Thymus (tissue), 11 donors: ENCODE measurements around the gene CDC14B. TPM values are rescaled to one million over a fixed set of nuclear protein-coding genes. Genes with fewer than 3 reads are reported as not detected.
A peak's percentile ranks its signal among the peaks of the same experiment; 100 is the strongest.
"Not testable (repeated sequence)": the region's sequence is repeated elsewhere in the genome, so short reads cannot be mapped to it uniquely, and the experiment has no call there.

Source experiments
- DNase-seq, 9 donors: peaks; one replicate each; pipeline ENCODE4 v3.0.0-alpha.2; 2013; ENCODE audit warnings: low spot score in 9 of 9, low read depth in 6 of 9, missing footprints in 1 of 9
- H3K27ac ChIP-seq, 2 donors: one replicate each; pipeline ENCODE4 v1.5.1; 2013; ENCODE audit warnings: control low read depth in 1 of 2, low read depth in 1 of 2, low read length in 1 of 2, mild to moderate bottlenecking in 1 of 2, moderate library complexity in 1 of 2
- H3K27me3 ChIP-seq, 2 donors: one replicate each; pipeline ENCODE4 v1.5.1; 2013; ENCODE audit warnings: low read length in 1 of 2; ENCODE audit not compliant: control insufficient read depth in 2 of 2, insufficient read depth in 1 of 2
- H3K36me3 ChIP-seq, 2 donors: one replicate each; pipeline ENCODE4 v1.5.1; 2013; ENCODE audit warnings: low read length in 1 of 2, mild to moderate bottlenecking in 1 of 2, moderate library complexity in 1 of 2; ENCODE audit not compliant: control insufficient read depth in 2 of 2, insufficient read depth in 2 of 2
- H3K4me1 ChIP-seq, 2 donors: one replicate each; pipeline ENCODE4 v1.5.1; 2013; ENCODE audit warnings: low read length in 2 of 2; ENCODE audit not compliant: control insufficient read depth in 2 of 2, insufficient read depth in 2 of 2
- H3K4me3 ChIP-seq, 2 donors: one replicate each; pipeline ENCODE4 v1.5.1; 2013; ENCODE audit warnings: low read length in 2 of 2, control low read depth in 1 of 2, mild to moderate bottlenecking in 1 of 2
- H3K9me3 ChIP-seq, 2 donors: one replicate each; pipeline ENCODE4 v1.5.1; 2013; ENCODE audit warnings: low read length in 1 of 2, mild to moderate bottlenecking in 1 of 2; ENCODE audit not compliant: control insufficient read depth in 2 of 2, insufficient read depth in 1 of 2
- WGBS: extraction: QIAGEN DNeasy Blood & Tissue Kit; methylation state at CpG from one replicate; pipeline ENCODE4 v1.1.7; 2013; 5-methylcytosine and 5-hydroxymethylcytosine counted together
- polyA plus RNA-seq: library from polyadenylated mRNA; stranded (reverse); fragments of 200-250 nt; gene quantifications from one replicate; pipeline ENCODE4 v1.2.3, GENCODE V29; 2013
- total RNA-seq: library from RNA; stranded (reverse); fragments of 120-200 nt; gene quantifications from one replicate; pipeline ENCODE4 v1.2.4, GENCODE V29; 2013
- donor health status: healthy.

CDC14B gene
- total and polyA plus RNA-seq, 2 donors: 4.8 to 6.7 TPM

DNA sequence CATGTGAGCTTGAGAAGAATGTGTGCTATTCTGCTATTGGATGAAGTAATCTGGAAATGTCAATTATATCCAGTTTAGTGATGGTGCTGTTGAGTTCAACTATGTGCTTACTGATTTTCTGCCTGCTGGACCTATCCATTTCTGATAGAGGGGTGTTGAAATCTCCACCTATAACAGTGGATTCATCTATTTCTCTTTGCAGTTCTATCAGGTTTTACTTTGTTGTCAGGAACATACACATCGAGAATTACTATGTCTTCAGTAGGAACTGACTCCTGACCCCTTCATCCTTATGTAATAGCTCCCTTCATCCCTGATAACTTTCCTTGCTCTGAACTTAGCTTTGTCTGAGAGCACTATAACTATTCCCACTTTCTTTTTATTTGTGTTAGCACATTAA lies 16.7 kb upstream of the CDC14B start:
- Histone ChIP-seq H3K27me3 (no peaks in the 10 kb centered on the region), H3K4me3 (no peak overlapping the region), H3K9me3 (no peaks in the 10 kb centered on the region), H3K27ac (no peak overlapping the region), H3K4me1 (no peaks in the 10 kb centered on the region), H3K36me3 (no peaks in the 10 kb centered on the region)
- no peak for DNase-seq
- 99% methylated on average over 1 of the region's 1 CpG for WGBS

DNA sequence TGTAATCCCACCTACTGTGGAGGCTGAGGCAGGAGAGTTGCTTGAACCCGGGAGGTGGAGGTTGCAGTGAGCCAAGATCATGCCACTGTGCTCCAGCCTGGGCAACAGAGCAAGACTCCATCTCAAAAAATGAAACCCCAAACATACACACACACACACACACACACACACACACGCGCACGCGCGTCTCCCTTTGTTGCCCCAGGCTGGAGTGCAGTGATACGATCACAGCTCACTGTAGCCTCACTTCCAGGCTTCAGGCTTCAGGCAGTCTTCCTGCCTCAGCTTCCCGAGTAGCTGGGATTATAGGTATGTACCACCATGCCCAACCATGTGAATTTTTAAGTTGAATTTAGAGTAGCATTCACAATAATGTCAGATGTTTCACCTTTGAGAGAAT lies 13.9 kb upstream of the CDC14B start:
- H3K4me1 ChIP-seq, H3K9me3 ChIP-seq, H3K36me3 ChIP-seq, H3K27ac ChIP-seq, H3K27me3 ChIP-seq, DNase-seq, H3K4me3 ChIP-seq: not testable (repeated sequence)
- 94% methylated on average over 8 of the region's 8 CpGs for WGBS

DNA sequence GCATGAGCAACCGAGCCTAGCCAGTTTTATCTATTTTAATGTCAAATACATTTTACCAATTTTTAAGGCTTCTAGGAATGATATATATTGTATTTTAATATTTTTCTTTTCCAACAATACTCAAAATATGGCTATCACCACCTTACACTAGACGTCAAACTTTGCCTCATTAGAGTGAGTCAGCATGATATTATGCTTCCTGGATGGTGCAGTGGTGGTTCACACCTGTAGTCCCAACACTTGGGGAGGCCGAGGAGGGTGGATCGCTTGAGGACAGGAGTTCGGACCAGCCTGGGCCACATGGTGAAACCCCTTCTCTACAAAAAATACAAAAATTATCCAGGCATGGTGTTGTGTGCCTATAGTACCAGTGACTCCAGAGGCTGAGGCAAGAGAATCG lies 7.3 kb upstream of the CDC14B start:
- WGBS: 86% methylated on average over 6 of the region's 6 CpGs

DNA sequence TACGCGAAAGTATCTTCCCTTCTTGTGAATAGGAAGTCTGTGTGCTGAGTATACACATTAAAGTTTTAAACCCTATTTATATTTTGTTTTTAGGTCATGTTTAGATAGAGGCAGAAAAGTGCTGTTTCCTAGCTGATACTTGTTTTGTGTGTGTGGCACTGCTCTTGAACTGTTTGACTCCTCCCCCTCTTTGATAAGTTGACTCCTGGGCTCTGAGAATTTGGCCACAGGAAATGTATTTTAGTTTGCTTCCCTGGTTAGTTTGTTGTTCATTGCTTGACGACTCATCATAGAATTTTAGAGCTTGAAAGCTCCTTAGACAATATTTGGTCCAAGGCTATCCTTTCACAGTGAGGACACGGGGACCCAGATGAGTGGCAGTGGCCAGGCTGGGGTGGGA lies 2.0 kb upstream of the CDC14B start:
- Histone ChIP-seq H3K4me3 (no peak overlapping the region), H3K4me1 (peaks cover 0 to 7% of the 10 kb centered on the region in 2 donors), H3K36me3 (no peaks in the 10 kb centered on the region), H3K9me3 (peaks cover 2 to 3% of the 10 kb centered on the region in 2 donors), H3K27ac (no peak overlapping the region), H3K27me3 (peaks cover 38 to 48% of the 10 kb centered on the region in 2 donors)
- 77% methylated on average over 4 of the region's 4 CpGs for WGBS
- DNase-seq: no peak

More for the DNA sequence above, 7.3 kb upstream of the CDC14B start:
- Histone ChIP-seq H3K4me1 (no peaks in the 10 kb centered on the region), H3K27me3 (peaks cover 3% of the 10 kb centered on the region in 2 donors), H3K4me3 (no peak overlapping the region), H3K9me3 (no peaks in the 10 kb centered on the region), H3K27ac (no peak overlapping the region), H3K36me3 (no peaks in the 10 kb centered on the region)
- no peak for DNase-seq

DNA sequence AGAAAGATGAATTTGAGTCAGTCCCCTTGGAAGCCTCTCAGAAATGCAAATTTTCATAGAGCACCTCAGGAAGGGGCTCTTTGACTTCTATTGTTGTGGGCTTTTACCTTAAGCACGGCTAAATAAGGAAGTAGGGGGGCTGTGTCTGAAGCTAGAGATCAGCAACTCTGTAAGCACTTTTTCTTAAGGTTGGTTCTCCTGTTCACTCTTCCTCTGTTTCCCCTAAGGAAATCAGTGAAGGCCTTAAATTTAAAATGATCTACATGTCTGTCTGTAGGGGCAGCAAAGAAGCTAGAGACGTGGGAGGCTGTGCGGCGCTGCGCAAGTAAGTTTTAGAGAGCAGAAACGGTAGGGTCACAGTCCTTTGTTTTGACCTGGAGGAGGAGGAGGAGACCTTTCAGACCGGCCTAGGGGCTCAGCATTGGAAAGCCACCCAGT lies 1.2 kb upstream of the CDC14B start:
- WGBS: 40% methylated on average over 7 of the region's 7 CpGs
- H3K27ac ChIP-seq: no peak overlapping the region
- peaks cover 0 to 7% of the 10 kb centered on the region in 2 donors for H3K4me1 ChIP-seq
- DNase-seq: no peak
- H3K9me3 ChIP-seq: peaks cover 2 to 3% of the 10 kb centered on the region in 2 donors
- H3K4me3 ChIP-seq: no peak overlapping the region
- H3K27me3 ChIP-seq: peaks cover 38 to 52% of the 10 kb centered on the region in 2 donors
- no peaks in the 10 kb centered on the region for H3K36me3 ChIP-seq

DNA sequence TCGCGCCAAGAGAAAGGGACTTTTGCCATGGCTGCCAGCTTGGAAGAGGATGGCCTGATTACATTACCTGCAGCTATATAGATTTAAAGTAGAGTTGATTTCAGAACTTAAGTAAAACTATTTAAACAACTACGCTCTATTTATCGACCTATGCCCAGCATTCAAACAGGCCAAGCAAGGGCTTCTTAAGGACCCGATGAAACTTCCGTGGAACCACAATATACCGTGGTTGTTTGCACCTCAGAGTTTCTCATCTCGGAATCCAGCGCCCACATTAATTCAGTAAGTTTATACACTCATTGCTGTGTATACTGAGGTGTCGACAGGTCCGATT lies 505 bp upstream of the CDC14B start:
- peaks cover 0 to 7% of the 10 kb centered on the region in 2 donors for H3K4me1 ChIP-seq
- peaks cover 2 to 3% of the 10 kb centered on the region in 2 donors for H3K9me3 ChIP-seq
- H3K27me3 ChIP-seq: peaks cover 38 to 52% of the 10 kb centered on the region in 2 donors
- peak overlapping the region in 1 of 2 donors; percentile 45 for H3K4me3 ChIP-seq
- 66% methylated on average over 11 of the region's 11 CpGs for WGBS
- H3K27ac ChIP-seq: no peak overlapping the region
- no peak for DNase-seq
- no peaks in the 10 kb centered on the region for H3K36me3 ChIP-seq

DNA sequence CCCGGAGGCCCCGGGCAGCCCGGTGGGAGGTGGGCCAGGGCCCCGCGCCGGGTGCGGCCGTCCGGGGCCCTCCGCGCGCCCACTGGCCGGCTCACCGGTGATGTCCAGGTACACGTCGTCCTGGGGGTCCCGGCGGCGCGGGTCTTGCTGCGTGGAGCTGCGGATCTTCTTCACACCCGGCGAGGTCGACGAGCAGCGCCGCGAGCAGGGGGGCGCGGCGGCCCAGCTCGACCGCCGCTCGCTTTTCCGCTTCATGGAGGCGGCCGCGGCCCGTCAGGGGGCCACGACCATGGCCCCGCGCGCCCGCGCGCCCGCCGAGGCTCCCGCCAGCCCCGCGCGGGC lies 548 bp downstream of the CDC14B start:
- no peak for DNase-seq
- peaks cover 0 to 7% of the 10 kb centered on the region in 2 donors for H3K4me1 ChIP-seq
- H3K36me3 ChIP-seq: no peaks in the 10 kb centered on the region
- H3K27ac ChIP-seq: no peak overlapping the region
- H3K9me3 ChIP-seq: peaks cover 2 to 3% of the 10 kb centered on the region in 2 donors
- 2% methylated on average over 54 of the region's 54 CpGs for WGBS
- H3K4me3 ChIP-seq: peak overlapping the region; percentile 16 to 45
- peaks cover 38 to 52% of the 10 kb centered on the region in 2 donors for H3K27me3 ChIP-seq

DNA sequence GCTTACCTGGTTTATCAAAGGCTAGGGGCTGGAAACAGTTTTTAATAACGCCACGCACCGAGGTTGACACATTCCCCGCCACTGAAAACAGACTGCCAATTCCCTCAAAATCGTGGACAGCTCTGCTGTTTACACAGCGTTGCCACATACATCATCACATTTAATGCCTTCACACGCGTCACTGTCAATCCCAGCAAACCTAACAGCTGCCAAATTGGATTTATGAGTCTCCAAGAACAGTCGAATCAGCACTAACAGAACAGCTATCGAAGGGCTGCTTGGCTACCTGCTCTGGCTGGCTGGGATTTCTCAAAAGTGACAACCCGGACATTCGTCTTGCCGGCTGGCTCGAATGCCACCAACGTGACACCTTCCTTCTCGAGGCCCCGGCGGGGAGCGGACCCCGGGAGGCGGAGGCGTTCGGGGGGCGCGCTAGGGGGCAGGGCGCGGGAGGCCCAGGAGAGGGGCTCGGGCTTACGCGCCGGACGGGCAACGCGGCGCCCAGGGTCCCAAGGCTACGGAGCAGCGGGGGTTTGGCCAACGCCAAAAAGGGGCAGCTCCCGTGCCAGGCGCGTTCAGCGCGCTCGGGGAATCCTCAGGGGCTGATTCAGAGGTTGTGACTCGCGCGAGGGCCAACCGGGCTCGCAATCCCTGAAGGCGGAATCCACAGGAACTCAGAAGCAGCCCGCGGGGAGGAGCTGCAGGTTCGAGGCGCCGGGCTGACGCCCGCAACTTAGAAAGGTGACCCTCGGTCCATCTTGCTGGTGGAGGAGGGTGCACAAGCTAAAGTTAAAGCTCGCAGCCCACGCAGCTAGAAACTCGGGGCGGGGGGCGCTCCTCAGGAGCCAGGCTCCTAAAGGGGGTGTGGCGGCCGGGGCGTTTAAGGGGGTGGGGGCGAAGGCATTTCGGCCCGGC lies 1.2 kb downstream of the CDC14B start:
- 12% methylated on average over 69 of the region's 69 CpGs for WGBS
- H3K27ac ChIP-seq: peak overlapping the region; percentile 26 to 54
- no peaks in the 10 kb centered on the region for H3K36me3 ChIP-seq
- H3K27me3 ChIP-seq: peaks cover 38 to 52% of the 10 kb centered on the region in 2 donors
- H3K4me3 ChIP-seq: peak overlapping the region; percentile 16 to 45
- DNase-seq: no peak
- H3K9me3 ChIP-seq: peaks cover 2 to 3% of the 10 kb centered on the region in 2 donors
- H3K4me1 ChIP-seq: peaks cover 0 to 7% of the 10 kb centered on the region in 2 donors

DNA sequence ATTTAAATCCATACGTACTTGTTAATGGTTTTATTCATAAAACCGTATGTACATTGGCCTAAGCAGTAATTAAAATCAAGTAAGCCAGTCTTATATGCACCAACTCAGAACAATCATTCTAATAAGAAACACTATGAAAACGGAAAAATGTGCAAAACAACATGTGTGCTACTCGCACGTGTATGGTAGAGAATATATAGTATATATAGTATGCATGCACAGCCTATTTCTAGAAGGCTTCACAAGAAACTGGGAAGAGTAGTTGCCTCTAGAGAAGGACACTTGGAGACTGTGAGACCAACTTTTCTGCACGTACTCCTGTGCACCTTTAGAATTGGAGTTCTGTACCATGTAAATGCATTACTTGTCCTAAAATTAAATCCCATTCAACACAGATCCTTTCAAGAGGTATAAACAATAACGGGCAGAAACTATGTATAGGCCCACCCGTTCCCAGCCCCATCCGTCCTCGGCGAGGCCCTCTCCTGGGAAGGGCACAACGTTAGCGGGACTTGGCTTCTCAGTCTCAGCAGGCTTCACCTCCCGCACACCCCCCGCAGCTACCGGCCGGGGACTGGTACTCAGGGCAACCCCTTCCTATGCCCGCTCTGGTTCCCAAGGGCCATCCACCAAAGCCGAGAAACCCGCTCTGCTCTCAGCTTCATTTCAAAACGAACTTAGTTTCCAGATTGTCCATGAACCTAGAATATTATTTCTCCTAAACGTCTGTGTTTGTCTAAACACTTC lies 2.0 kb downstream of the CDC14B start:
- no peak for DNase-seq
- H3K4me3 ChIP-seq: no peak overlapping the region
- H3K27me3 ChIP-seq: peaks cover 36 to 52% of the 10 kb centered on the region in 2 donors
- peaks cover 2 to 3% of the 10 kb centered on the region in 2 donors for H3K9me3 ChIP-seq
- no peaks in the 10 kb centered on the region for H3K36me3 ChIP-seq
- no peak overlapping the region for H3K27ac ChIP-seq
- 93% methylated on average over 22 of the region's 22 CpGs for WGBS
- peaks cover 0 to 7% of the 10 kb centered on the region in 2 donors for H3K4me1 ChIP-seq
